GM18909 (cell line): Measurements from ENCODE around the gene DIPK1C.

Source experiments
- ATAC-seq: cut with Tn5 transposase; IDR thresholded peaks from one replicate; pipeline ENCODE4 v1.9.1; 2021; ENCODE audit warnings: mild to moderate bottlenecking; ENCODE audit not compliant: unreplicated experiment, poor library complexity

DIPK1C gene

GRCh38 chr18:74486119-74486849 is 29.2 kb upstream of the DIPK1C start:
- no peak for ATAC-seq

- no peak for ATAC-seq
Observed at GRCh38 chr18:74482697-74483096, 25.6 kb upstream of the DIPK1C start.

- no peak for ATAC-seq
Observed at GRCh38 chr18:74480149-74480651, 23.1 kb upstream of the DIPK1C start.

GRCh38 chr18:74479486-74480148 is 22.5 kb upstream of the DIPK1C start:
- no peak for ATAC-seq

GRCh38 chr18:74478880-74479279 is 21.8 kb upstream of the DIPK1C start:
- no peak for ATAC-seq

GRCh38 chr18:74478316-74478715 is 21.2 kb upstream of the DIPK1C start:
- ATAC-seq, result no peak

- ATAC-seq, result no peak
Observed at GRCh38 chr18:74477771-74478170, 20.7 kb upstream of the DIPK1C start.

- ATAC-seq, result no peak
Observed at GRCh38 chr18:74476140-74476539, 19.0 kb upstream of the DIPK1C start.

GRCh38 chr18:74473976-74474640 is 17.0 kb upstream of the DIPK1C start:
- ATAC-seq, result no peak

- ATAC-seq, result no peak
Observed at GRCh38 chr18:74472312-74472711, 15.2 kb upstream of the DIPK1C start.

GRCh38 chr18:74468547-74469061 is 11.5 kb upstream of the DIPK1C start:
- ATAC-seq, result no peak

- ATAC-seq, result no peak
Observed at GRCh38 chr18:74465775-74466174, 8.7 kb upstream of the DIPK1C start.

GRCh38 chr18:74463983-74464382 is 6.9 kb upstream of the DIPK1C start:
- no peak for ATAC-seq

GRCh38 chr18:74463254-74463653 is 6.1 kb upstream of the DIPK1C start:
- ATAC-seq, result no peak

GRCh38 chr18:74460825-74461224 is 3.7 kb upstream of the DIPK1C start:
- ATAC-seq, result no peak

- no peak for ATAC-seq
Observed at GRCh38 chr18:74459889-74460288, 2.8 kb upstream of the DIPK1C start.

- no peak for ATAC-seq
Observed at GRCh38 chr18:74457725-74458421, 765 bp upstream of the DIPK1C start.

GRCh38 chr18:74456349-74457042 is 612 bp downstream of the DIPK1C start:
- no peak for ATAC-seq

- no peak for ATAC-seq
Observed at GRCh38 chr18:74456017-74456348, 1.1 kb downstream of the DIPK1C start.

GRCh38 chr18:74455386-74455785 is 1.7 kb downstream of the DIPK1C start:
- ATAC-seq, result no peak
